GM18907 (cell line): ENCODE results near the gene CSF3R.

ENCODE experiments used
- ATAC-seq: cut with Tn5 transposase; IDR thresholded peaks from one replicate; pipeline ENCODE4 v1.9.1; 2021; ENCODE audit warnings: mild to moderate bottlenecking, moderate library complexity; ENCODE audit not compliant: unreplicated experiment

Gene CSF3R

DNA sequence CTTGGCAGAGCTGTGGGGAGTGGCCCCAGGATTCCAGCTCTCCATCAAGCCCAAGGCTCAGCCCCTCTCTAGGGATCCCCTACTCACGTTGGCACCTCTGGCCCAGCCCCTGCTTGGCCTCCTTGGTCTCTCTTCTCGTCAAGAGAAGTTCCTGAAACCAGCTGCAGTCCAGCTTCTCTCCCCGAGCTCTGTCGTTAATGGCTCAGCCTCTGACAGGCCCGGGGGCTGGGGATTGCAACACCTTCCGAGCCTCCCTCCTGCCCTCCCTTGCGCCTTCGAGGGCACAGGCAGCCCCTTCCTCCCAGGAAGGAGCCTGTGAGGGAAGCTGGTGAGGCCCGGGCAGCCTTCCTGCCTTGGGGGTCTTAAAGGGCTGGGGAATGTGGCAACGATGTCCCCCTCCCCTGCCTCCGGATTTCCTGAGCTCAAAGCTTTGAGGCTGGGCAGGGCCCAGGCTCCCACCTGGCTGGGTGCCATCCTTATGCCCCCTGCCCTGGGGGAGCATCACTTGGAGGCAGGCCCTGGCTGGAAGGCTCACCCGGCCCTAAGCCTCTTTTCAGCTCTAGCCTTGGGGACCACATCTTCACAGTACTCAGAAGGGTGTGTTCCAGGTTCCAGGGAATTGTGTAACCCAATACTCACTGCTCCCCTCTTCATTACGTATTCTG lies at the start of gene CSF3R:
Gene CSF3R, minus strand, starts transcription at position 190 of the 665 bp plus-strand sequence. CDS start 3,417 bp downstream, outside the sequence.
- ATAC-seq, result no peak

DNA sequence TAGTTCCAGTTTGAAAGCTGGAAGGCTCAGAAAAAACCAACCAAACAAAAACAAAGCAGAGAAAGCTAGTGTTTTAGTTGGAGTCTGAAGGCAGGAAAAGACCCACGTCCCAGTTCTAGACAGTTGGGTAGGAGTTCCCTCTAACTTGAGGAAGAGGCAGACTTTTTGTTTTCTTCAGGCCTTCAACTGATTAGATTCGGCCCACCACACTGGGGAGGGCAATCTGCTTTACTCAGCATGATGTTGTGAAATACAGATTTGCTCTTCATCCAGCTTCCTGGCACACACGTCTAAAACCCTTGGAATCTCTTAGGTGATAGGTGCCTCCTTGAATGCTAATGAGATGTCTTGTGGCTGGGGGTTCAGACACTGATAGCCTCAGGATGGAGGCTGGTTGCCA lies 49.1 kb upstream of the CSF3R start:
- ATAC-seq, result no peak

DNA sequence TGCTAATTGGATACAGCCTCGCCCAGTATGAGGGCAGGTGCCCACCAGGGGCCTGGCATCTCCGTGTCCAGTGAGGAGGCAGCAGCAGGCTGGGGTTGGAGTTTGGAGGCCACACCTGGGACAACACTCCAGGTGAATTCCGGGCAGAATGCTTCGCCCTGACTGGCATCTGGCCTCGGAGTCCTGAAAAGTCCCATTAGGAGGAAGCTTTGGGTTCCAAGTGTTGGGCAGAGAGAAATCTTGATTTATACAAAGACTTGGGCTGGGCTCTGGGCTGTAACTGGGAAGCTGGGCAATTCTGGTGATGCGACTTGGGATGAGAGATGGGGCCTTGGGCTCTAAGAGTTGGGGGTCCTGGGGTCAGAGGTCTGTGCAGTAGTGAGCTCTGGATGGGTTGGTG lies 48.1 kb upstream of the CSF3R start:
- no peak for ATAC-seq

DNA sequence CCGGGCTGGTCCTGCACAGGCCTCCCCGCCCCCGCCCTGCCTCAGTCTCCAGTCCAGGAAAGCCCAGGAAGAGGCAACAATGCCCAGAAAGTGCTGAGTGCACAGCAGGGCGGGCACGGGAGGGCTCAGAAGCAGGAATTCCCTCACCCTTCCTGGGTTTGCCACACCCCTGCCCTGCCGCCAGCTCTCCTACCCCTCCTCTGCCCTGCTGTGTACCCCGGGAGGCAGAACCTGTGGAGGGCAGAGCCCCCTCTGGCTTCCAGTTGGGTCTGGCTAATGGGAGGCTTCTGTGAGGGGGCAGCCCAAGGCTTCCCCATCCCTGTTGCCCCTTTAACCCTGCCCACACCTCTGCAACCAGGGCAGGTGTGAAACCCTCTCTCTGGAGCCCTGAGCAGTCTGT lies 47.5 kb upstream of the CSF3R start:
- ATAC-seq, result no peak

DNA sequence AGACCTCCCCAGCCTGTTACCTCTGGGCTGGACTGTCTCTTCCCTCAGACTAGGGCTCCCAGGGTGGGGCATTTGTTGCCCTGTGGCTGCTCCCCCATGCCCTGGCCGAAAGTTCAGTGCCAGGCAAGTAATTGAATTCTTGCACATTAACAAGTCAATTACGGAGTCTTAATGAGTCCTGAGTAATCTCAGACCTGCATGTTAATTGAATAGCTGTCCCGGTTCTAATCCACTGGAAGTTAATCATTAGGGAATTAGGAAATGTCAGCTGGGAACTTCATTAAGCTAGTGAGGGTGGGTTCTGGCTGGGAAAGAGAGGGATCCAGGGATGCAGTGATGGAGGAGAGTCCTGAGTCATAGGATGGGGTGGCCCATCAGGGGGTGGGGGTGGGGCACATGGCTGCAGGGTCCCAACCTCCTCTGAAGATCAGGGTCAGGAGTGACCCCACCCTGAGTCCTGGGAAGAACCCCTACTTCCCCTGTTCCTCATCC lies 47.1 kb upstream of the CSF3R start:
- ATAC-seq, result no peak

DNA sequence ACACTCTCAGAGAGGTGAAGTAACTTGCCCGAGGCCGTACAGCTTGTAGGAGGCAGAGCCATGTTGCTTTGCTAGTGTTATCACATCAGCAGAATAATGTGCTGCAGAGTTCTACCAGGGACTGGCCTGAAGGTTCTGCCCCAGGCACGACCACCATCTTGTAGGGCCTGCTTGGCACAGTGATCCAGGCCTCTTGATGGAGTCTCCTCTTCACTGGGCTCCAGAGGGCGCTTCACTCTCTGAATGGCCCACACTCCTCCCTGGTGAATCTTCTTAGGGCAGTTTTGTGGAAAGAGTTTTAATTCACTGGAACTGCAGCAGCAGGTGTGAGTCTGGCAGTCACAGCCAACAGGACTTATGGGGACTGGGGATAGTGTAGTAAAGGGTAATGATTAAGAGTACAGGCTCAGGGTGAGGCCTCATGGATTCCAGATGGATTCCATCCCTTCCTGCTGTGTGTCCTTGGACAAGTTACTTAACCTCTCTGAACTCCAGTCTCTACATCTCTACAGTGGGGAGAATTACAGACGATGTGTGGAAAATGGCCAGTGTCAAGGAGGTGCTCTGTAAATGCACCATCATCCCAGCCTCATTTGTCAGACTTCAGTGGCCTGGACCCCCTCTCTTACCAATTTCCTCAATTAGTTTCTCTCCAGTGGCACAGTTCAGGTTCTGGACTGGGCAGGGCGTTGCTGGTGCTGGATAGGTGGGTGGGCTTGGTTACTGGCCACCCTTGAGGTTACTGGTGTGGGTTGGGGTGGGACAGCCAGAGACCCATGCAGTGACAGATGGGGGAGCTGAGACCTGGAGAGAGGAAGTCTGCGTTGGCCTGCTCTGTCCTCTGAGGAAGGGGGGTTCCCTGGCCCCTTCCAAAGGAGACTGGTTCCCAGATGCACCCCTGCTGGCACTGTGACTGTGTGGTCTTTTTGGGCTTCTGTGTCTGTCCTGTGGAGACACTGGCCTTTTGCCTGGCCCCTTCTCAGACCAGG lies 45.9 kb upstream of the CSF3R start:
- no peak for ATAC-seq

DNA sequence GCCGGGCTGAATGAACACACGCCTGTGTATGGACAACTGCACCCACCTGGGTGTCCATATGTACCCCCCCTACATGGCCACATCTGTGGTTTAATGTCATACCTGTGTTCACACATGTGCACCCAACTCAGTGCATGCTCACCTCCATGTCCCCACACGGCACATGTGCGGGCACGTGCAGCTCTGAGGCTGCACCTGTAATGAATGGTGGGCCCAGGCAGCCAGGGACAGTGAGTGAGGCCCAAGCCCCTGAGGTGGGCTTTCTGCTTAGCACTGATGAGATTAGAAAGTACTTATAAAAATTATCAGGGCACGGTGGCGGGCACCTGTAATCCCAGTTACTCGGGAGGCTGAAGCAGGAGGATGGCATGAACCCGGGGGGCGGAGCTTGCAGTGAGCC lies 42.5 kb upstream of the CSF3R start:
- ATAC-seq, result no peak

DNA sequence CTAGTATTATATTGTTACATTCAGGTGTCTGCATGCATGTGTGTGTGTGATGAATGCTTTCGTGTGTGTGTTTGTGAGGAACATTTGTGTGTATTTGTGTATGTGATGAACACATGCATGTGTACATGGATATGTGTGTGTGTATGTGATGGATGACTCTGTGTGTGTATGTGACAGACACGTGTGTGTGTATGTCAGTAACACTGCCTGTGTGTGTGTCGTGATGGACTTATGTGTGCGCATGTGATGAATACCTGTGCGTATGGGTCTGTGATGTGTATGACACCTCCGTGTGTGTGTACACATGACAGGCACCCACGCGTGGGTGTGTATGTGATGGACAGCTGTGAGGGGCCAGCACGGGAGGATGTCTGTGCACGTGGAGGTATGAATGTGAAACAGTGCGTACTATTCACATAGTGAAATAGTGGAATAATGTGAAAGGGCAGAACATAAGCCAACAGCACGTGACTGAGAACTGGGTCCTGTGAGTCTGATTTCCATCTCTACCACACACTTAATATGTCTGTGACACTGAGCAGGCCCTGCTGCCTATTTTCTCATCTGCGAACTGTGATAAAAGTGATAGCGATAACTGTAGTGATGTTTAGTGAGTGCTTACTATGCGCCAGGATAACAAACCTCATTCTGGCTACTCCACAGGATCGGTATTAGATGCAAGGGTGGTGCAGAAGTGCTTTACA lies 41.8 kb upstream of the CSF3R start:
- ATAC-seq, result no peak

DNA sequence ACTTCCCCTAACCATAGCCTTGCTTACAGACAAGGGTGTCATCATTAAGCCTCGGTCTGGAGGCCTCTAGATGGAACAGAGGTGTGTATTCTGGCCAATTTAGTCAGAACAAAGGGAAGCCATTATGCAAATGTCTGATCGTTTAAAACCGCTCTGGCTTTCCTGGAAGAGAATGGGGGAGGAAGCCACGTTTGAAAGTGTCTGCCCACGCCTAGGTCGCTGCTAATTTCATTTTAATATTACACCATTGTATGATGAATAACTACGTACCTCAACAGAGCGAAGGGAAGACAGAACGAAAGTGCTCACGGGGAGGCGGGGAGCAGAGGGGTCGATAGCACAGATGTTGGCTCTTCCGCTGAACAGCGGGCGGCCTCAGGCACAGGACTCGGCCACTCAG lies 41.1 kb upstream of the CSF3R start:
- ATAC-seq, result no peak

DNA sequence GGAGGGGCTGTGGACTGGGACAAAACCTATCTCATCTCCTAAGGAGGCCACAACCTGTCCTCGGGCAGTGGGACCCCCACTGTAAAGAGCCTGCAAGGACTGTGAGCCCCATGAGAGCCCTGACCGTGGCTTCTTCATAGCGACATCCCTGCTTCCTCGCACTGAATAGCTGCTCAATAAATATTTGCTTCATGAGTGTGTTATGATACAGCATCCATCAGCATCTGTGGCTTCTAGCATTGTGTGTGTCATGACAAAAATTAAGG lies 40.5 kb upstream of the CSF3R start:
- ATAC-seq, result no peak

DNA sequence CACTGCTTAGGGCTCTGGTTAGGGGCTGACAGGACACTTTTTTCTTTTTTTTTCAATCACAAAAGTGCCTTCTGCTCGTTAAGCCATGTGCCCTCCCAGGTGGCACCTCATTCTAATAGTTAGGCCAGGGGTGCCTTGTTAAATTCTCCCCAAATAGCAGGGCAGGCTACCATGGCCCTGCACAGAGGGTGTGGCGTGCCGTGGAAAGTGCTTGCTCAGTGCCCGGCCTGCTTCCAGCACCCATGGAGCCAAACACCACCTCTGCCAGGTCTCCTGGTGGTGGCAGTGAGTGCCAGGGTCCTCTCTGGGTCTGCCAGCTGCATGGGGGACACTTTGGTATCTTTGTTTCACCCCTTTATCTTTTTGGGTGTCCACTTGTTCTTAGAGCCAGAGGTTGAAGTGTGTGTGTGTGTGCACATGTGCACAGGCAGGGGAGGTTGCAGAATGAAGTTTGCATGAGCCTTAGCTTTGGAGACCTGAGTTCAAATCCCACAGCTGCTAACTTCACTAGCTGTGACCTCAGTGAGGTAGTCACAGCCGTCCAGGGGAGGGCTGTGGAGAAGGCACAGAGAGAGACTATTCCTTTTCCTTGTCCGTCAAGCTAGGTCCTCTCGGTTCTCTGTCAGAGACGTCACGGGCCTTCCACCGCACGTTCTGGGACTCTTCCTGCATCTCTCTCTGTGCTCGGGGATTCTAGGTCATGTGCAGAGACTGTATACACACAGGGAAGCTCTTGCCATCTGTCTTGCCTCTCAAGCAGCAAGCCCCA lies 39.9 kb upstream of the CSF3R start:
- ATAC-seq, result no peak

DNA sequence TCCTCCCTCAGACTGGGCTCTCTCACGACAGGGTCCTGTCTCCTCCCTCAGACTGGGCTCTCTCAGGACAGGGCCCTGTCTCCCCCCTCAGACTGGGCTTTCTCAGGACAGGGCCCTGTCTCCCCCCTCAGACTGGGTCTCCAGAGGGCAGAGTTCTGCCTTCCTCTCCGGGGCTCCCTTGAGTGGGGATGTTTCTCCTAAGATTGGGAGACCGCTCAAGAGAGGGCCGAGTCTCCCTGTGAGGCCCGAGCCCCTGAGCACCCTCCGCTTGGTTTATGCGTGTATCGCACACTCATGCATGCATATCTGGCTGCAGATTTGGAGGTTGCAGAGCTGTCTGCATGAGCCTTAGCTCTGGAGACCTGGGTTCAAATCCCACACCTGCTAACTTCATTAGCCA lies 39.3 kb upstream of the CSF3R start:
- no peak for ATAC-seq

DNA sequence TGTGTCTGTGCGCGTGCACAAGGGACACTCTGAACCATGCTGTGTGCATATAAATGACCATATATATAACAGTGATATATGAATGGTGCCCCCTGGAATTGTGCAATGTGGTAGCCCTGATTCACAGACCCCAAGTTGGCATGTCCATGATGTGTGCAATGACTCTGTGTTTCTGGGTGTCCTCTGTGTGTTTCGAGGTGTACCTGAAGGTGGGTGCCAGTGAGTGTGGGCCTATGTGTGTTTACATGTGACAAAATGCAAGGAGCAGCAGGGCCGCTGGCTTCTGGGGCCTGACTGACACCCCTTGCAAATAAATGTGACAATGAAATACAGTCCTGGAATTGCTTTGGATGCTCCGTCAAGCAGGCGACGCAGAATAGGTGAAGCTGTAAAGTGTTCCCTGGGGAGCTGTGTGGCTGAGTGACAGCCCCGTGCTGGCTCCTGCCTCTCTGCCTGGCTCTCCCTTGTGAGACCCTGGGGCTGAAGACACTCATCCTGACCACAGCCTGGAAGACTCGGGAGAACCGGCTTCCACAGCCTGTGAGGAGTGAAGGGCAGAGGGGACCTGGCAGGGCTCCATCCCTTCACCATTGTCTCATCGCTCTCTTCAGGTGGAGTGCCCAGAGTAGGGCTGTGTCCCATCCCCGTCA lies 38.2 kb upstream of the CSF3R start:
- no peak for ATAC-seq

DNA sequence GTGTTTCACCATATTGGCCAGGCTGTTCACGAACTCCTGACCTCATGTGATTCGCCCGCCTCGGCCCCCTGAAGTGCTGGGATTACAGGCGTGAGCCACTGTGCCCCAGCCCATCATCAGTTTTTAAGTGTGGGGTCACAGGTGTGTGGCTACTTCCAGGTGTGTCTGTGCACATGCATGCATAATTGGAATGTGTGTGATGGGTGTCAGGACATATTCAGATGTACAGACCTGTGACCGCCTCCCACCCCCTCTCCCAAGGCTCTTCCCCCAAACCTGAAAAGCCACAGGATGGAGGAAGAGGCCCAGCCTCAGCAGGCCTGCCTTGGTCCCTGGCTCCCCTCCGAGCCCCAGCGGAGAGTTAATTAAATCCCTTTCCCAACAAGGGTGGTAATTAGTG lies 37.3 kb upstream of the CSF3R start:
- no peak for ATAC-seq

DNA sequence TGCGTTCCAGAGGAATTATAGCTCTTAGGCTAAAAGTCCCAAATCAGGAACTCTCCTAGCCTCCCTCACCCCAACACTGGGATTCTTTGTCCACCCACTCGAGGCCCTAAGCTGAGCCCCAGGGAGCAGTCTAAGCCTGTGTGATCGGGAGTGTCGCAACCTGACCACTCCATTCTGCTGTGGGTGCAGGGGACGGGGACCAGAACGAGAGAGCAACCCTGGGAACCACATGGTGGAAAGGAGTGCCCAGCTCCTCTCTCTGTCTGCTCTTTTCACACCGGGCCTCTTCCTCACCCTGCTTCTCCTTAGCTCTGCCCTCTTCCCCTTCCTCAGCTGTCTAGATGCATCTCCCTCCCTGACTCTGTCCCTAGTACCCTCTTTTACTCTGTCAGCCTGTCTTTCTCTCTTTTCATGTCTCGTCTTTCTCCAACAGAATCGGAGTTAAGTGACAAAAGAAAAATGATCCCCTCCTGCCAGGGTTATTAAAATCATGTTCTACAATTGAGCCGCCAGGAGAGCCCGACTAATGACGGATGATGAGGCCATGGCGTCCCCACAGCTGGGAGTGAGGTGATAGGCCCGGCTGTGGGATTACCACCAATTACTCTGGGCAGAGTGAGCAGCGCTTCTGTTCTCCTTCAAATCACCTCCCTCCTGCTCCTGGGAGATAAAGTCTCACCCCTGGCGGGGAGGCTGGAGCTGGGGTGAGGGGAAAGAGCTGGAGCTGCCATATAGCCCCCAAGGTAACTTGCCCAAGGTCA lies 34.5 kb upstream of the CSF3R start:
- no peak for ATAC-seq

DNA sequence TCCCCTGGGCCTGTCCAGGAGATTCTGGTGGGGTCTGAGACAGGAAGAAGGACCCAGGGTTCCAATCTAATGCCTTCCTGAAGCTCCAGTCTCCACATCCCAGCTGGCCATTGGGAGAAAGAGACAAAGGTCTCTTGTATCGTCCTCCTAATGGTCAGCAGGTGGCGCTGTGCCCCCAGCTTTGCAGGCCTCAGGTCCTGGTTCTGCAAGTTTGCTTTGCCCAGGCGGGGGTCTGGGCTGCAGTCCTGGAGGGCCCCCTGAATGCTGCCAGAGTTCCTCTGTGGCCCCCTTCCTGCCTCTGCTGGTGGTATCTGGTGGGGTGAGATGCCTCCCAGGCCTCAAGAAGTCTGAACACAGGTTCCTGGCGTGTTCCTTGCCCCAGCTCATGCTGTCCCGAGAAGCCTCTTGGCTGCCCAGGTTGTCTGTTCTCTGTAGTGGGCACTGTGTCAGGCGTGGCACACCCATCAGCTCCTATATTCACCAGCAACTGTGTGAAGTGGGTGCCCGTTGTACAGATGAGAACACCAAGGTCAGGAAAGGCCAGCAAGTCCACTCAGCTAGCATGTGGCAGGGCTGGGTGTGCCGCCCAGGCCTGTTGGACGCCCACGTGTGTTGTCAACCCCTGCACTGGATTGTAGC lies 33.8 kb upstream of the CSF3R start:
- ATAC-seq, result no peak

DNA sequence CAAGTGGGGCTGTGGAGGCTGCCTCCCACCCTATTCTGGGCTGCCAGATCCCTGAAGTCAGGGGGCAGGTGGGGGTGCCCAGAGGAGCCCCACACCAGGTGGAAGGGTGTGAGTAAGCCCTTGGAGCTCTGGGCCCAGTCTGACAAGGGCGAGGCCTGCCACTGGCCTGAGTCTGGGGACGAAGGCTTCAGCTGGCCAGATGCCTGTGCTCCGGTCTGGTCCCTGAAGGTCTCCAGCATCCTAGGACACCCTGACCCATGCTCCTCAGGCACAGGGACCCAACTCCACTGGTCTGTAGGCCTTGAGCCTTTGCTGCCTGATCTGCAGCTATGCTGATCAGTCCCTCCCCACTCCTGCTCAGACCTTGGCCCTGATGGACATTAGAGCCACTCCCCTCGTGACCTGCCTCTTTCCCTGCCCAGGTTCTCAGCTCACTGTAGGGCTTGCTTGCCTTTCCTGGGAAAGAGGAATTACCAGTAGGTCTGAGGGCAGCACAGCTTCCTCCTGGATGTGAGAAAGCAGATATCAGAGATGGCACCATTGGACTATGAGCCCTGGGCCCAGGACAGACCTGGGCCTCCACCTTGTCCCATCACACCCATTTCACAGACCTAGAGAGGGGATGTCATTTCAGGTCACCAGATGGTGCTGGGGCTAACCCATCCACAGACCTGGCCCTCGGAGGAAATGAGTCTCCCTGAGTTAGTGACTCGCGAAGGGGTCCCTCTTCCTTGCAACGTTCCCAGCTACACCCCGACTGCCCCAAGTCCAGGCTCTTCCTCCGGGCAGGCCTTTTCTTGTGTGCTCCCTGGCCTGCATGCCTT lies 32.8 kb upstream of the CSF3R start:
- no peak for ATAC-seq

DNA sequence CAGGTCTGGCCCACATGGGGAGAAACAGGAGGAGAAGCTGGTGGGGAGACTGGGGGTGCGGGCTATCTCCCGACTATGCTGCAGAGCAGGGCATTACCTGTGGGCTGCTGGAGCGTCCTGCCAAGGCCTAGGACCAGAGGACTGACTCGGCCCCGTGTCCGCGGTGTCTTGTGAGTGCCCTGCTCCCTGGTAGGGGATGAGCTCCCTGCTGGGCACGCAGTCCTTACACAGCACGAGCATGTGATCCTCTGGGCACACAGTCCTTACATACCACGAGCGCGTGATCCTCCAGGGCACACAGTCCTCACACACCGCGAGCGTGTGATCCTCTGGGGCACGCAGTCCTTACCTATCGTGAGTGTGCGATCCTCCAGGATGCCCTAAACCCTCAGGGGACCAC lies 31.8 kb upstream of the CSF3R start:
- ATAC-seq, result no peak
